Endometrial microvascular endothelial cells (primary cell): Measurements from ENCODE around the gene TAS1R1. TPM values are rescaled to one million over a fixed set of nuclear protein-coding genes. Genes with fewer than 3 reads are reported as not detected.
"Not testable (repeated sequence)": the region's sequence is repeated elsewhere in the genome, so short reads cannot be mapped to it uniquely, and the experiment has no call there.

Source experiments
- in situ Hi-C: cut with HindIII; loops from 2 replicates; pipeline ENCODE4 v1.10.0; 2017; ENCODE audit warnings: low sequenced_read_pairs, low pct_unique_long_range_greater_than_20kb; ENCODE audit errors: inconsistent ontology term
- total RNA-seq: library from RNA; depleted of rRNA; stranded (reverse); fragments of >200 nt; gene quantifications from one replicate; pipeline ENCODE4 v1.2.3, GENCODE V29; 2015; ENCODE audit errors: inconsistent ontology term

TAS1R1 gene
- total RNA-seq, 1 donor from 2014 or later = not detected

- in situ Hi-C loops = no loop called here
Observed at GRCh38 chr1:6585841-6586240, 30.7 kb downstream of the TAS1R1 start.

- in situ Hi-C loops = no loop called here
Observed at GRCh38 chr1:6586404-6586816, 31.3 kb downstream of the TAS1R1 start.

GRCh38 chr1:6587261-6588005, 32.3 kb downstream of the TAS1R1 start:
- in situ Hi-C loops = no loop called here

- in situ Hi-C loops = no loop called here
Observed at GRCh38 chr1:6588128-6588892, 33.2 kb downstream of the TAS1R1 start.

GRCh38 chr1:6588893-6589520, 33.9 kb downstream of the TAS1R1 start:
- in situ Hi-C loops = no loop called here

GRCh38 chr1:6590046-6590445, 34.9 kb downstream of the TAS1R1 start:
- in situ Hi-C loops = no loop called here

- in situ Hi-C loops = no loop called here
Observed at GRCh38 chr1:6591222-6591621, 36.1 kb downstream of the TAS1R1 start.

GRCh38 chr1:6591644-6592043, 36.5 kb downstream of the TAS1R1 start:
- in situ Hi-C loops = no loop called here

GRCh38 chr1:6592441-6592840, 37.3 kb downstream of the TAS1R1 start:
- in situ Hi-C loops = no loop called here

- in situ Hi-C loops = no loop called here
Observed at GRCh38 chr1:6592865-6593593, 37.9 kb downstream of the TAS1R1 start.

- in situ Hi-C loops = no loop called here
Observed at GRCh38 chr1:6593810-6594209, 38.7 kb downstream of the TAS1R1 start.

GRCh38 chr1:6594977-6595740, 40.1 kb downstream of the TAS1R1 start:
- in situ Hi-C loops = no loop called here

- in situ Hi-C loops = no loop called here
Observed at GRCh38 chr1:6596351-6596750, 41.2 kb downstream of the TAS1R1 start.

- in situ Hi-C loops = no loop called here
Observed at GRCh38 chr1:6596886-6597776, 42.0 kb downstream of the TAS1R1 start.

- in situ Hi-C loops = no loop called here
Observed at GRCh38 chr1:6597777-6598131, 42.6 kb downstream of the TAS1R1 start.

GRCh38 chr1:6599141-6599975, 44.3 kb downstream of the TAS1R1 start:
- in situ Hi-C loops = no loop called here

- in situ Hi-C loops = not testable (repeated sequence)
Observed at GRCh38 chr1:6599991-6600390, 44.9 kb downstream of the TAS1R1 start.
